ENCODE measurements around the gene C15orf61.

The C15orf61 gene

DNA sequence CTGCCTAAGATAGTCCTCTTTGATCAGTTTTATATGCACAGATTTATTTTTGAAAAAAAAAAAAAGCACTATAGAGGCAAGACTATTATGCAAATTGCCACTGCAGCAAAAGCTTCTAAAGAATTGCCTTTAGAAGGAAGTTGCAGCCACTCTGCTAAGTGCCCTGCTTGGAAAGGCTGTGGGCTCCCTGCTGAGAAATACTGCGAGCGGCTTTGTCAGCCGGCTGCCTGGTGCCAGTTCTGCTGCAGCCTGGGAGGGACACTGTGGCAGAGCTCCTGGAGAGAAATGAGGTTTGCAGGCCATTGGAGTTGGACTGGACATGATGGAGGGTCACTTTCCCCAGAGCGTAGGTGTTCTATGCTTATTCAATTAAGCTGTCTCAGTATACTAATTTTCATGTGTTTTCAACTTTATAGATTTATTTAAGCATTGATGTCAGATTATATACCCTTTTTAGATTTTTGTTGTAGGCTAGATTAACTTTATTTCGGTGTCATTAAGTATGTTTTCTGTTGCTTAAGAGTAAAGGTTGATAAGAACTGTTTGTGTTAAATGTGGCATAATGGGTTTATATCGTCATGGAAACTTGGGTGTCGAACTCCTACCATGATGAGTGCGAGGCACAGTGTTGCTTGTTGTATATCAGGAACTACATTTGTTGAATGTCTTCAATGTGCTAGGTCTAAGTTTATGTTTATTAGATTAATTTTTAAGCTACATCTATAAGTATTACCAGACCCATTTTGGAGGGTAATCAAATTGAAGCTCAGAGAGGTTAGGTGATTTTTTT is 28.1 kb downstream of the C15orf61 start:
- in situ Hi-C loops (cut with MboI; ENCODE audit: low sequenced_read_pairs), result no loop called here

DNA sequence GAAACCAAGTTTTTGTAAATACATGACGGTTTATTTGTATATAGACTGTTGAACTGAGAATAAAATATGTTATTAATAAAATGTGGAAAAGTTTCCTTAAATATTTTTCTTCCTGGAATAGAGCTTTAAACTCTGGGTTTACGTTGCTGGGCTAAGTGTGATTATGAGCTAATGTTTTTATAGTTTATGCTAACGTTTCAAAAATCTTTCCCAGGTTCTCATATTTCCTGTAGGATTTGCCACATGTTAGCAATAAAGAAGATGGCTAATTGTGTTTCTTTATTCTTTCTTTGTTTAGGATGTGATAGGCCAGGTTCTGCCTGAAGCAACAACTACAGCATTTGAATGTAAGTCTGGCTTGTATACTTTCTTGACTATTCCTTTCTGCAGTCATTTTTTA is 28.8 kb downstream of the C15orf61 start:
- in situ Hi-C loops (cut with MboI; ENCODE audit: low sequenced_read_pairs), result no loop called here

DNA sequence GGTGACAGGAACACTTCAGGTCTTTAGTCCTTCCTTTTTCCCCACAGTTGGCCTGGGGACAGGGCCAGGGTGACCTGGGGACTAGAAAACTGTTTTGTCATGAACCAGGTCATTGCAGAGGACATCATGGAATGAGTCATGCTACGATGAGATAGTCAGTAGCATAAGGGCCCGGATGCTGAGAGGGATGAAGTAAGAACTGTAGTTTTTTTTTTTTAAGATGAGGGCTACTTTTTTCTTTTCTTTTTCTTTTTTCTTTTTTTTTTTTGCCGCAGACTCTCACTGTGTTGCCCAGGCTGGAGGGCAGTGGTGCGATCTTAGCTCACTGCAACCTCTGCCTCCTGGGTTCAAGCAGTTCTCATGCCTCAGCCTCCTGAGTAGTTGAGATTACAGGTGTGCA is 29.6 kb downstream of the C15orf61 start:
- in situ Hi-C loops (cut with MboI; ENCODE audit: low sequenced_read_pairs), result no loop called here

DNA sequence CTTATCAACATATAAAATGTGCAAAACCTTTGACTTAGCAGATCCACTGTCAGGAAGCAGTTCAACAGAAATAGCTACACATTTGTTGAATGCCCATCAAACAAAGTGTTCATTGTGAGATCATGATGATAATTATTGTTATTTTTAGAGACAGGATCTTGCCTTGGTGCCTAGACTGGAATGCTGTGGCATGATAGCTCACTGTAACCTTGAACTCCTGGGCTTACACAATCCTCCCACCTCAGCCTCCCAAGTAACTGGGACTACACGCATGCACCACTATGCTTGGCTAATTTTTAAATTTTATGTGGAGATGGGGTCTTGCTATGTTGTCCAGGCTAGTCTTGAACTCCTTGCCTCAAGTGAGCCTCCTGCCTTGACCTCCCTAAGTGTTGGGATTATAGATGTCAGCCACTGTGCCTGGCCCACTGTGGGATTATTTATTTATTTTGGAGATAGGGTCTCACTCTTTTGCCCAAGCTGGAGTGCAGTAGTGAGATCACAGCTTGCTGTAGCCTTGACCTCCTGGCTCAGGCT is 30.3 kb downstream of the C15orf61 start:
- in situ Hi-C loops (cut with MboI; ENCODE audit: low sequenced_read_pairs), result no loop called here

DNA sequence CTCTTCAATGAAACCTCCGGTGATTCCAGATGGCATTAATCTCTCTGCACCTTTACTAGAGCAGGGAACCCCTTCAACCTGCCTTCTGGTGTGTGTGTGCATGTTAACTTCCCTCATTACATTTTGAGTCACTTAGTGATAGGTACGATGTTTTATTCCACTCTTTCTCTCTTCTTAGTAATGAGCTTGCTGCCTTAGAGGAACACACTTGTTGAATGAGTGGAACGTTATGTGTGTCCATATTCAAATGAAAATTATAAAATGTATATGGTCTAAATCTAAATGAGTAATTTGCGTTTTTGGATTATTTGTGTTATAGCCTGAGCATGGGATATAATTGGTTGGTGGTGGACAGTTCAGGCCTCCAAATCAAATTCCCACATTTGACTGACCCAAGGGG is 33.6 kb downstream of the C15orf61 start:
- in situ Hi-C loops (cut with MboI; ENCODE audit: low sequenced_read_pairs), result no loop called here

- in situ Hi-C loops (cut with MboI; ENCODE audit: low sequenced_read_pairs), result no loop called here
These were observed 36.1 kb downstream of the C15orf61 start for GRCh38 chr15:67556976-67557570.

DNA sequence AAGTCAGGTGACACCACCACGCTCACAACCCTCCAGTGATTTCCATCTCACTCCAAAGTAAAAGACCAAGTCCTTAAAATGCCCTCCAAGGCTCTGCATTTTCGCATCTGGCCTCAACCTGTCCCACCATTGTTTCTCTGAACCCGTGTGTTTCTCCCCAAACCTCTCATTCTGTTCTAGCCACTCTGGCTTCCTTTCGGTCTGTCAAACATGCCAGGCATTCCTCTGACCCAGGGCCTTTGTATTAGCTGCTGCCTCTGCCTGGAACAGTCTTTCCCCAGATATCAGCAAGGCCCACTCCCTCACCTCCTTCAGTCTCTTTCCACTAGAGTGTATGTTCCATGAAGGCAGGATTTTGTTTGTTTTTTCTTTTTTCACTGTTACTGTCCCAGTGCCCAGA is 37.6 kb downstream of the C15orf61 start:
- in situ Hi-C loops (cut with MboI; ENCODE audit: low sequenced_read_pairs), result no loop called here

DNA sequence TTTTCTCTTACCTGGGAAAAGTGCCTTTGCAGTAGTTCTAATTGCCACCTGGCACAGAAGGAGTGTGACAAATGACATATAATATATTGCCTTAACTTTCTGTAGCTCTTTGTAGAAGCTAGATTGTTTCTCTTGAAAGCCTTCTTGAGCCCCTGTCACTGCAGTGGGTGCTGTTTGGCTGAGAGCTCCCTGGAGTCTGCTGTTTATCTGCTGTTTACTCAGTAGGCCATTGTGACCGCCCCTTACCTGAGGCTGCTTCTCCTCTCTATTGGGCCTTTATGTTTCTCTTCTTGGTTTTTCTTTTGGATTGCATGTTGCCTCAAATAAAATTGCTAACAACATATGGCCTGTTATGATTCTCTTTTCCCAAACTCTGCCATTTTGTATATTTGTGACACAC is 38.2 kb downstream of the C15orf61 start:
- in situ Hi-C loops (cut with MboI; ENCODE audit: low sequenced_read_pairs), result no loop called here

GRCh38 chr15:67559576-67559975 is 38.6 kb downstream of the C15orf61 start:
- in situ Hi-C loops (cut with MboI; ENCODE audit: low sequenced_read_pairs), result no loop called here

- in situ Hi-C loops (cut with MboI; ENCODE audit: low sequenced_read_pairs), result no loop called here
These were observed 39.4 kb downstream of the C15orf61 start for GRCh38 chr15:67560320-67560719.

- in situ Hi-C loops (cut with MboI; ENCODE audit: low sequenced_read_pairs), result no loop called here
These were observed 42.2 kb downstream of the C15orf61 start for GRCh38 chr15:67563092-67563491.

GRCh38 chr15:67564021-67564967 is 43.4 kb downstream of the C15orf61 start:
- in situ Hi-C loops (cut with MboI; ENCODE audit: low sequenced_read_pairs), result no loop called here

- in situ Hi-C loops (cut with MboI; ENCODE audit: low sequenced_read_pairs), result no loop called here
These were observed 44.0 kb downstream of the C15orf61 start for GRCh38 chr15:67564968-67565345.

DNA sequence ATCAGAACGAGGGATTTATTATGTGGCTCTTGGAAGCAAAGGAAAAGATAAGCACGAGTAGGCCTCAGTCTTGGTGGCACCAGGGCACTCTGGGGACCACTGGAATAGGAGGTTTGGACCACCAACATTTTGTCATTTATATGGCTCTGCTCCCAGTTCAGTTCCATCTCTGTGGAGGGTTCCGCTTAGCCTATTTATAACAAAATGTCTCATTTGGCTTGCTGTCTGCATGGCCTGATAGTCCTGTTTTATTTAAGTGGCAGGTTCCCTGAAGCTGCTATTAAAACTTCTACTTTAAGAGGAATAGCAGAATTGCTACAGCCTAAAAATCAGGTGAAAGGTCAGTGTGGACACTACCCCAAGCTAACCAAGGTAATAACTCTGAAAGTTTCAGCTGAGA is 48.7 kb downstream of the C15orf61 start:
- in situ Hi-C loops (cut with MboI; ENCODE audit: low sequenced_read_pairs), result no loop called here

DNA sequence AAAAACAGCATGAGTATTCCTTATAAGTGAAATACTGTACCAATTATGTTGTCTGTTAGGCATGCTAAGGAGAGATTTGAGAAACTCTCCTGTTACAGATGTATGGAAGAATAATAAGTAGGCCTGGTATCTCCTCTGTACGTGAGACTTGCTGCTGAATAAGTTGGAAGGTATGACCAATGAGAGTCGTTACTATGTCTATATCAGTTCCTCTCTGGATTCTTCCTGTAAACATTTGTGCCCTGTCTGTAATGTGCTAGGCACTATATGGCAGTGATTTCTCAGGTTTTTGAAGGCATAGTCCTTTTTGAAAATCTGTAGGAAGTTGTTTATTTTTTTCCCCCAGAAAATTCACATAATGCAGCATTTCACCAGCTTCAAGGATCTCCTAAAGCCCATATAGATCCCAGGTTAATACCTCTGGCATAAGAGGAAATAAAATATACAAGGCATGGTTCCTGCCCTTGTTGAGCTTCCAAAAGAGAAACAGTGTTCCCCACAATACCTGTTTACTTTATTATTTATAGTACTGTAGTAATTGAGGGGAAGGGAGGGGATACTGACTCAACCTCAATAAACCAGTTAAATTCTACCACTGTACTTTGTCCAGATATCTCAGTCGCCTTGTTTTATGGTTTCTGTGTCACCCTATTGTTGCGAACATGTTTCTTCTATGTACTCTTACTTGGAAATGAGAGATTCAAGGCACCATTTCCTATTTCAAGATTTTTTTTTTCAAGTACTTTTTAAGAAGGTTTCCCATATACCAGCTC is 50.1 kb downstream of the C15orf61 start:
- in situ Hi-C loops (cut with MboI; ENCODE audit: low sequenced_read_pairs), result no loop called here

- in situ Hi-C loops (cut with MboI; ENCODE audit: low sequenced_read_pairs), result no loop called here
These were observed 50.9 kb downstream of the C15orf61 start for GRCh38 chr15:67571648-67572415.

GRCh38 chr15:67573194-67573593 is 52.3 kb downstream of the C15orf61 start:
- in situ Hi-C loops (cut with MboI; ENCODE audit: low sequenced_read_pairs), result no loop called here

- in situ Hi-C loops (cut with MboI; ENCODE audit: low sequenced_read_pairs), result no loop called here
These were observed 54.1 kb downstream of the C15orf61 start for GRCh38 chr15:67575039-67575502.

DNA sequence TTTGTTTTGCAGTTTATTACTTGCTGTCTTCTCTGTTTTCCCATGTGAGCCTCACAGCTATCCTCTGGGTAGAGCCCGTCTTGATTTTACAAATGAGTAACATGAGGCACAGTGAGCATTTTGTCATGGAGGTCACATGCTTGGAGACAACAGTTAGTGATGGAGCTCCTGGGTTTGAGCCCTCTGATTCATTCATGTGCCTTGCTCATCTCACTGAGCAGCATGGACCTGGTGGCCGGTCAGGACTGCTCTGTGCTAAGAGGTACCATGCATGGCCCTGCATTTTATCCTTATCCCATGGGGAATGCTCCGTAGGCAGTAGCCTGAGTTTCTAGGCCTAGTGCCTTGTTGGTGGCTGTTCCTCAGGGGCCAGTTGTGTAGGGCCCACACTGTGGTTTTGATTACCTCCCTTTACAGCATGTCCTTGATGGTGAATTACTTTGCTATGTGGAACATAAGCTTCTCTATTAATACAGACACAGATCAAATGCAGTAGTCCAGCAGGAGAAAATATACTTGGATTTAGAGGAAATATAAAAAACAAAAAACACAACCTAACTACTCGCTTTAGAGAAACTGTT is 57.2 kb downstream of the C15orf61 start:
- in situ Hi-C loops (cut with MboI; ENCODE audit: low sequenced_read_pairs), result no loop called here

Data from HL-60/S4 (cell line).